Measurements from ENCODE around the gene PSMA3.

DNA sequence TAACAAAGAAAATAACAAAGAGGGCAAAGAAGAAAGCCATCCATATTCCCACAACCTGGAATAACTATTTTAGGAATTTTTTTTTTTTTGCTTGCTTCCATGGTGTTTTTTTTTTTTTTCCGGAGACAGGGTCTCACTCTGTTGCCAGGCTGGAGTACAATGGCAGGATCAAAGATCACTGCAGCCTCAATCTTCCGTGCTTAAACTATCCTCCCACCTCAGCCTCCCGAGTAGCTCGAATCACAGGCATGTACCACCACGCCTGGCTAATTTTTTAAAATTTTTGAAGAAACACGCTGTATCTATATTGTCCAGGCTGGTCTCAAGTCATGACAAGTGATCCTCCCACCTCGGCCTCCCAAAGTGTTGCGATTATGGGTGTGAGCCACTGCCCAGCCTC is 33.5 kb downstream of the PSMA3 start:
- TF ChIP-seq POLR2A (IDR thresholded peaks at IDR 0.05), result no peak
- TF ChIP-seq, protein P1, sequence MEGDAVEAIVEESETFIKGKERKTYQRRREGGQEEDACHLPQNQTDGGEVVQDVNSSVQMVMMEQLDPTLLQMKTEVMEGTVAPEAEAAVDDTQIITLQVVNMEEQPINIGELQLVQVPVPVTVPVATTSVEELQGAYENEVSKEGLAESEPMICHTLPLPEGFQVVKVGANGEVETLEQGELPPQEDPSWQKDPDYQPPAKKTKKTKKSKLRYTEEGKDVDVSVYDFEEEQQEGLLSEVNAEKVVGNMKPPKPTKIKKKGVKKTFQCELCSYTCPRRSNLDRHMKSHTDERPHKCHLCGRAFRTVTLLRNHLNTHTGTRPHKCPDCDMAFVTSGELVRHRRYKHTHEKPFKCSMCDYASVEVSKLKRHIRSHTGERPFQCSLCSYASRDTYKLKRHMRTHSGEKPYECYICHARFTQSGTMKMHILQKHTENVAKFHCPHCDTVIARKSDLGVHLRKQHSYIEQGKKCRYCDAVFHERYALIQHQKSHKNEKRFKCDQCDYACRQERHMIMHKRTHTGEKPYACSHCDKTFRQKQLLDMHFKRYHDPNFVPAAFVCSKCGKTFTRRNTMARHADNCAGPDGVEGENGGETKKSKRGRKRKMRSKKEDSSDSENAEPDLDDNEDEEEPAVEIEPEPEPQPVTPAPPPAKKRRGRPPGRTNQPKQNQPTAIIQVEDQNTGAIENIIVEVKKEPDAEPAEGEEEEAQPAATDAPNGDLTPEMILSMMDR (IDR thresholded peaks at IDR 0.05), result no peak
